B cell (primary cell): ENCODE measurements around the gene C16orf46. TPM values are rescaled to one million over a fixed set of nuclear protein-coding genes. Genes with fewer than 3 reads are reported as not detected.

Experiments
- ATAC-seq: fragments of 200-7000 bp; cut with Tn5 transposase; one replicate; pipeline ENCODE4 v1.10.0; 2021; ENCODE audit warnings: low read depth, mild to moderate bottlenecking, moderate number of reproducible peaks, moderate library complexity
- CTCF ChIA-PET: fragments of 350-600 bp; sonication (Branson Sonifier 250); formaldehyde crosslinking; loops from one replicate; lab custom pipeline; 2021; ENCODE audit warnings: antibody characterized with exemption, inconsistent platforms; lab: Charles Lee
- POLR2A ChIA-PET: fragments of 350-600 bp; sonication (Branson Sonifier 250); formaldehyde crosslinking; loops from one replicate; lab custom pipeline; 2021; ENCODE audit warnings: antibody characterized with exemption; lab: Charles Lee
- DNase-seq: peaks from one replicate; pipeline ENCODE4 v3.0.0; 2013
- H2AFZ ChIP-seq: 2 replicates; pipeline ENCODE4 v1.6.1; 2012; ENCODE audit warnings: mild to moderate bottlenecking, low read depth, low read length; ENCODE audit not compliant: insufficient read depth, poor library complexity, severe bottlenecking
- H3K27ac ChIP-seq, 2 donors: 1 replicate in 1 of 2; 2 replicates in 1 of 2; pipeline ENCODE4 v1.5.1; 2012 to 2013; ENCODE audit warnings: low read length in 2 of 2, mild to moderate bottlenecking in 2 of 2, moderate library complexity in 1 of 2
- H3K27me3 ChIP-seq, 4 experiments: fragments of 200-600 bp in 1 of 4; sonication (generic) in 1 of 4; replicated peaks in 1 of 4; 1 replicate in 2 of 4; 2 replicates in 2 of 4; pipeline versions ENCODE4 v1.6.1 to v1.7.0; 2013 to 2016; ENCODE audit warnings: low read length in 3 of 4, mild to moderate bottlenecking in 2 of 4, mixed read lengths in 1 of 4, moderate library complexity in 1 of 4; ENCODE audit not compliant: insufficient read depth in 4 of 4, control insufficient read depth in 3 of 4; ENCODE audit errors: control extremely low read depth in 1 of 4
- H3K36me3 ChIP-seq, 2 experiments: replicated peaks in 1 of 2; 1 replicate in 1 of 2; 2 replicates in 1 of 2; pipeline versions ENCODE4 v1.6.1 to v1.7.1; 2013; ENCODE audit warnings: low read length in 1 of 2; ENCODE audit not compliant: insufficient read depth in 2 of 2, control insufficient read depth in 1 of 2; ENCODE audit errors: control extremely low read depth in 1 of 2, extremely low read depth in 1 of 2
- H3K4me1 ChIP-seq, 2 donors: fragments of 200-600 bp in 1 of 2; sonication (generic) in 1 of 2; 1 replicate in 1 of 2; 2 replicates in 1 of 2; pipeline versions ENCODE4 v1.5.1 to v1.6.1; 2013 to 2017; ENCODE audit warnings: low read length in 2 of 2; ENCODE audit not compliant: control insufficient read depth in 2 of 2, insufficient read depth in 2 of 2
- H3K4me2 ChIP-seq: replicated peaks from 2 replicates; pipeline ENCODE3; 2012; ENCODE audit warnings: mild to moderate bottlenecking, low read depth, low read length; ENCODE audit not compliant: poor library complexity, severe bottlenecking
- H3K4me3 ChIP-seq, 5 experiments: fragments of 200-600 bp in 1 of 5; sonication (generic) in 1 of 5; 1 replicate in 3 of 5; 2 replicates in 2 of 5; pipeline versions ENCODE4 v1.5.1 to v1.7.0; 2011 to 2016; ENCODE audit warnings: low read length in 4 of 5, mild to moderate bottlenecking in 4 of 5, low read depth in 2 of 5, control low read depth in 1 of 5, moderate library complexity in 1 of 5; ENCODE audit not compliant: insufficient read depth in 1 of 5; ENCODE audit errors: control extremely low read depth in 1 of 5, extremely low read depth in 1 of 5
- H3K79me2 ChIP-seq: fragments of 200-600 bp; sonication (generic); one replicate; pipeline ENCODE4 v1.6.0; 2016; ENCODE audit warnings: low read length; ENCODE audit not compliant: control insufficient read depth, insufficient read depth
- H3K9ac ChIP-seq: fragments of 200-600 bp; sonication (generic); 2 replicates; pipeline ENCODE4 v1.6.1; 2017; ENCODE audit warnings: mild to moderate bottlenecking, low read length, moderate library complexity
- H3K9me3 ChIP-seq, 3 donors: one replicate each; pipeline versions ENCODE4 v1.6.1 to v1.7.1; 2013; ENCODE audit warnings: low read length in 2 of 3; ENCODE audit not compliant: control insufficient read depth in 2 of 3, insufficient read depth in 1 of 3; ENCODE audit errors: control extremely low read depth in 1 of 3
- H4K20me1 ChIP-seq: 2 replicates; pipeline ENCODE4 v1.6.0; 2012; ENCODE audit warnings: mild to moderate bottlenecking, low read length; ENCODE audit not compliant: insufficient read depth, control insufficient read depth, poor library complexity, severe bottlenecking
- H3K27ac Mint-ChIP-seq: one replicate; pipeline ENCODE4 v1.8.0; 2021; ENCODE audit warnings: mixed read lengths
- H3K27me3 Mint-ChIP-seq: one replicate; pipeline ENCODE4 v1.8.0; 2021; ENCODE audit warnings: mixed read lengths
- H3K4me1 Mint-ChIP-seq: one replicate; pipeline ENCODE4 v1.8.0; 2021; ENCODE audit warnings: mixed read lengths
- H3K4me3 Mint-ChIP-seq: one replicate; pipeline ENCODE4 v1.8.0; 2021; ENCODE audit warnings: mixed read lengths
- H3K9me3 Mint-ChIP-seq: one replicate; pipeline ENCODE4 v1.8.0; 2022; ENCODE audit warnings: mixed read lengths; ENCODE audit not compliant: insufficient read depth
- EZH2 ChIP-seq: IDR thresholded peaks from 2 replicates; pipeline ENCODE4 v1.6.1; 2012; ENCODE audit warnings: borderline replicate concordance, low read depth, mild to moderate bottlenecking, moderate library complexity, low read length; ENCODE audit not compliant: insufficient read depth, poor library complexity, severe bottlenecking
- WGBS: methylation state at CpG from one replicate; pipeline ENCODE4 v1.1.5; 2013; ENCODE audit warnings: missing lambda C conversion rate; ENCODE audit not compliant: insufficient coverage; 5-methylcytosine and 5-hydroxymethylcytosine counted together
- intact Hi-C: fragments of 100-400 bp; cut with micrococcal nuclease; formaldehyde crosslinking; loops from one replicate; pipeline ENCODE4 v1.10.0; 2022
- polyA plus RNA-seq: library from polyadenylated mRNA; depleted of rRNA; stranded (reverse); fragments of >200 nt; gene quantifications from 2 replicates; pipeline ENCODE4 v1.2.3, GENCODE V29; 2012
- total RNA-seq, 2 donors: library from RNA; stranded (reverse); fragments of 120-200 nt in 1 of 2; gene quantifications; 1 replicate in 1 of 2; 2 replicates in 1 of 2; pipeline versions ENCODE4 v1.2.3 to v1.2.4, GENCODE V29; 2013 to 2022
- TF ChIP-seq, protein P1 (sequence below): fragments of 200-600 bp; IDR thresholded peaks from one replicate; pipeline ENCODE4 v1.8.0; 2022; ENCODE audit warnings: antibody characterized with exemption, mild to moderate bottlenecking

Gene C16orf46
- total and polyA plus RNA-seq, 2 donors (not counting 1 experiment from before 2014, with no cell fraction given) = 0.28 TPM; not detected in 1

DNA sequence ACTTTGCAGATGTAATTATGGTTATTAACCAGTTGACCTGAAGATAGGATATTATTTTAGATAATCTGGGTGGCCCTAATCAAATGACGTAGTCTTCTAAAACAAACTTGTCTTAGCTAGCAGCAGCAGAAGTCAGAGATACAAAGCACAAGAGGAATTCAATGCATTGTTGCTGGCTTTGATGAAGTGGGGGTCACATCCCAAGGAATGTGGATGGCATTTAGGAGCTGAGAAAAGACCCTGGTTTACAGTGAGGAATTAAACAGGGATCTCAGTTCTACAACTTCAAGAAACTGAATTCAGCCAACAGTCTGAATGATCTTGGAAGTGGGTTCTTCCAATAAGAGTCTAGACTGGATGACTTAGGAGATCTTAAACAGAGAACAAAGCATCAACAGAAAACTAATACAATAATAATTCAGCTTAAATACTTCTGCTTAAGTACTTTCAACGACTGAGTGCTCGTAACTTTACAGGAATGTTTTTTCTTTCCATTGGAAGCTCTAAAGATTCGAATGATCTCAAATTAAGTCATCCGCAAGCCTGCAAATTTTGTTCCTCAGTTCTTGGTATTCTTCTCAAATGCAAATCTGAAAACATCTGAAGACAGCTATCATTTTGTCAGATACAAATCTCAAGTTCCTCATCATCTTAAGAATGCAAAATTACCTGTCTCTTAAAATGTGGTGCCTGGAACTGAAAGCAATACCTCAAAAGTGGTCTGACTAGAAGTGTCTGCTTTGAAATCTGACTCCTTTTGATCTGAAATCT, 3.3 kb downstream of the C16orf46 start:
- DNase-seq = no peak
- H3K27me3 Mint-ChIP-seq = no peaks in the 10 kb centered on the region
- POLR2A ChIA-PET = no interaction called here
- ATAC-seq = no peak
- H2AFZ ChIP-seq = no peak overlapping the region
- H3K27me3 ChIP-seq = no peaks in the 10 kb centered on the region
- peaks cover 4% of the 10 kb centered on the region for H3K4me1 Mint-ChIP-seq
- CTCF ChIA-PET = interaction anchor here (3.8 to 7.9 kb wide), 2 partner anchors 36 to 39 kb away, joined by 15 to 57 read pairs; partner anchors contain the start of gene ATMIN
- H3K4me3 Mint-ChIP-seq = no peak overlapping the region
- peaks cover 0 to 1% (median 0%) of the 10 kb centered on the region in 3 donors for H3K9me3 ChIP-seq
- TF ChIP-seq, protein P1, sequence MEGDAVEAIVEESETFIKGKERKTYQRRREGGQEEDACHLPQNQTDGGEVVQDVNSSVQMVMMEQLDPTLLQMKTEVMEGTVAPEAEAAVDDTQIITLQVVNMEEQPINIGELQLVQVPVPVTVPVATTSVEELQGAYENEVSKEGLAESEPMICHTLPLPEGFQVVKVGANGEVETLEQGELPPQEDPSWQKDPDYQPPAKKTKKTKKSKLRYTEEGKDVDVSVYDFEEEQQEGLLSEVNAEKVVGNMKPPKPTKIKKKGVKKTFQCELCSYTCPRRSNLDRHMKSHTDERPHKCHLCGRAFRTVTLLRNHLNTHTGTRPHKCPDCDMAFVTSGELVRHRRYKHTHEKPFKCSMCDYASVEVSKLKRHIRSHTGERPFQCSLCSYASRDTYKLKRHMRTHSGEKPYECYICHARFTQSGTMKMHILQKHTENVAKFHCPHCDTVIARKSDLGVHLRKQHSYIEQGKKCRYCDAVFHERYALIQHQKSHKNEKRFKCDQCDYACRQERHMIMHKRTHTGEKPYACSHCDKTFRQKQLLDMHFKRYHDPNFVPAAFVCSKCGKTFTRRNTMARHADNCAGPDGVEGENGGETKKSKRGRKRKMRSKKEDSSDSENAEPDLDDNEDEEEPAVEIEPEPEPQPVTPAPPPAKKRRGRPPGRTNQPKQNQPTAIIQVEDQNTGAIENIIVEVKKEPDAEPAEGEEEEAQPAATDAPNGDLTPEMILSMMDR = no peak
- no peak for TF ChIP-seq EZH2
- no peaks in the 10 kb centered on the region for H3K9me3 Mint-ChIP-seq
- no peaks in the 10 kb centered on the region for H3K36me3 ChIP-seq
- peaks cover 4 to 12% of the 10 kb centered on the region in 2 donors for H3K4me1 ChIP-seq
- H3K4me3 ChIP-seq = no peak overlapping the region
- no peak overlapping the region for H3K27ac Mint-ChIP-seq
- intact Hi-C loops = loop anchor here (1.0 kb wide), 1 partner anchor 23 kb away; no protein-coding TSS in a partner anchor
- WGBS = 71% methylated on average over 5 of the region's 5 CpGs
- no peaks in the 10 kb centered on the region for H4K20me1 ChIP-seq
- no peak overlapping the region for H3K9ac ChIP-seq
- no peaks in the 10 kb centered on the region for H3K79me2 ChIP-seq
- H3K4me2 ChIP-seq = no peak overlapping the region
- no peak overlapping the region for H3K27ac ChIP-seq

DNA sequence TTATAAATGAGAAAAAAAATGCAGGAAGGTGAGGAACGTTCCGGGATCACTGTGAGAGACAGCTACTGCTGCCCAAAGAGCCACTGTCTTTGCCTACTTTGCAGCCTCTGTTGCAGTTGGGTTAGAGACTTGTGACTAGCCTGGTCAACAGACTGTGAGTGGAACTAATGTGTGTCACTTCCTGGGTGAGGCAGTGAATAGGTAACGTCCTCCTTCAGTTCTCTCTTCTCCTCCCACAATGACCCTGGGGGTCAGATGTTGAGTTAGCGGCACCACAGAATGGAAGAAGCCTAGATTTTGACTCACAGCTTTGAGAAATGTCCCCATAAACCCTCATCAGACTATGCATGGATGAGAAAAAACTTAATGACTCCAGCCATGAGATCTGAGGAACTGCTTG, 5.2 kb downstream of the C16orf46 start:
- DNase-seq (no peak), ATAC-seq (no peak)
- Histone ChIP-seq H2AFZ (no peak overlapping the region), H3K36me3 (no peaks in the 10 kb centered on the region), H4K20me1 (no peaks in the 10 kb centered on the region), H3K9me3 (peaks cover 0 to 1% (median 0%) of the 10 kb centered on the region in 3 donors), H3K4me1 (peaks cover 4 to 6% of the 10 kb centered on the region in 2 donors), H3K4me2 (no peak overlapping the region), H3K4me3 (no peak overlapping the region), H3K79me2 (no peaks in the 10 kb centered on the region), H3K27ac (no peak overlapping the region), H3K27me3 (no peaks in the 10 kb centered on the region), H3K9ac (no peak overlapping the region)
- WGBS = 88% methylated on average over 3 of the region's 4 CpGs
- TF ChIP-seq, protein P1 = no peak
- no peak for TF ChIP-seq EZH2
- Mint-ChIP-seq H3K27ac (no peak overlapping the region), H3K4me1 (no peaks in the 10 kb centered on the region), H3K27me3 (peaks cover 3% of the 10 kb centered on the region), H3K4me3 (no peak overlapping the region), H3K9me3 (no peaks in the 10 kb centered on the region)
- CTCF ChIA-PET = interaction anchor here (7.9 kb wide), 1 partner anchor 37 kb away, joined by 57 read pairs; the partner anchor contains the start of gene ATMIN
- POLR2A ChIA-PET = no interaction called here
- intact Hi-C loops = no loop called here
